ENCODE measurements around the gene B3GNT4.
"Not testable (repeated sequence)": the region's sequence is repeated elsewhere in the genome, so short reads cannot be mapped to it uniquely, and the experiment has no call there.

Gene B3GNT4

DNA sequence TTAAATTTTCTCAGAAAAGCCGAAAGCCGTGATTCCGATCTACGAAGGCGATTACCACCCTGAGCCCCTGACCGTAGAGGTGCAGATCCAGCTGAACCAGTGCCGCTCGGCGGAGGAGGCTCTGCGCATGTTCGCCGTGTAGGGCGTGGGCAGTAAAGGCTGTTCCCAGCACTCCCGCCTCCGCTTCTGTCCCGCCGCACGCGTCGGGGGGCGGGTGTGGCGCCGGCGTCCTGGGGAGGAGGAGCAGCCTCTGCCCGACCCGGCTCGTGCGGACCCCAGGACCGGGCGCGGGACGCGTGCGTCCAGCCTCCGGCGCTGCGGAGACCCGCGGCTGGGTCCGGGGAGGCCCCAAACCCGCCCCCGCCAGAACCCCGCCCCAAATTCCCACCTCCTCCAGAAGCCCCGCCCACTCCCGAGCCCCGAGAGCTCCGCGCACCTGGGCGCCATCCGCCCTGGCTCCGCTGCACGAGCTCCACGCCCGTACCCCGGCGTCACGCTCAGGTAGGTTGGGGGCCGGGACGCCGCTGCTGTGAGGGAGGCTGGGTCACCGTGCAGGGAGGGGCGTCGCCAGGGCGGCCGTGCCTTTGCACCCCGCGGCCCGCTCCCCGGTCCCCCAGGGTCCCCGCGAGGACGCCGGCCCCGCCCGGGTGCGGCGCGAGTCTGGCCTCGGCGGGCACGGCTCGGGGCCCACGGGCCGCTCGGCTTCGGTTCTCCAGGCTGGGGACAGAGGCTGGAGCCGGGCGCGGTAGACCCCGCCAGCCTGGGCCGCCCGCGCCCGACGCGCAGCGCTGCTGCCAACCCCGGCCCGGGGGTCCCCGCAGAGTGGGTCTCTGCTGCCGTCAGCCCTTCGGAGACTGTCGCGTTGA is at the start of gene B3GNT4:
Gene B3GNT4 (plus strand): TSS at position 409 of the 866 bp plus-strand sequence. CDS start 910 bp downstream, outside the sequence.
- peak; percentile 84 for DNase-seq

- no peak for DNase-seq
Observed at GRCh38 chr12:122155705-122156104, 47.8 kb upstream of the B3GNT4 start.

DNA sequence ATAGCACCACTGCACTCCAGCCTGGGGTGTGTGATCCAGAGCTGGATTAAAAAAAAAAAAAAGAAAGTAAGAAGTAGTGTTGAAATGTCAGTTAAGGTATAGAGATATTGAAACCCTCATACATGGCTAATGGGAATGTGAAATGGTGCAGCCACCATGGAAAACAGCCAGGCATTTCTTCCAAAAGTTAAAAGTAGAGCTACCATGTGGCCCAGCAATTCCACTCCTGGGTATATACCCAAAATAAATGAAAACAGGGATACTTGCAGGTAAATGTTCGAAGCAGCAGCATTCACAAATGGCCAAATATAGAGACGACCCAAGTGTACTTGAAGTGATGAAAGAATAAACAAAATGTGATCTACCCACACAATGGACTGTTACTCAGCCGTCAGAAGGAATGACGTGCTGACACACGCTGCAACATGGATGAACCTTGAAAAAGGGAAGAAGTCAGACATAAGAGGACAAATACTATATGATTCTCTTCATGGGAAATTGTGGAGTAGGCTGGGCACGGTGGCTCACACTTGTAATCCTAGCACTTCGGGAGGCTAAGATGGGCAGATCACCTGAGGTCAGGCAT is 44.7 kb upstream of the B3GNT4 start:
- no peak for DNase-seq

DNA sequence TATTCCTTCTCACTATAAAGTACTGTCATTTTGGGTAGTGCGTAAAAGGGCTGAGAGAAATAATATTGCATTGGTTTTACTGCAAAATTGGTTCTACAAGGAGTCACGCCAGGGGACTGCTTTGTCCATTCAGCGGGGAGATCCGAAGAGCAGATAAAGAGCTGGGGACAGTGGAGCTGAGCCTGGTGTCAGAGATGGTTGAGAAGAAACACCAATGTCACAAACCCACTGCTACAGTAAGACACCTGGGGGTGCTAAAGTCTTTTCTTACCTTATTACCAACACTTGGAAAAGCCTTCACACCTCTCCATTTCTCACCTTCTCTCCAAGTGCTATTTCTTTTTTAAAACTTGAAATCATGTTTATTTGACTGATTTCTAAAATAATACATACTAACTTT is 43.6 kb upstream of the B3GNT4 start:
- DNase-seq = no peak

- no peak for DNase-seq
Observed at GRCh38 chr12:122160761-122161160, 42.7 kb upstream of the B3GNT4 start.

DNA sequence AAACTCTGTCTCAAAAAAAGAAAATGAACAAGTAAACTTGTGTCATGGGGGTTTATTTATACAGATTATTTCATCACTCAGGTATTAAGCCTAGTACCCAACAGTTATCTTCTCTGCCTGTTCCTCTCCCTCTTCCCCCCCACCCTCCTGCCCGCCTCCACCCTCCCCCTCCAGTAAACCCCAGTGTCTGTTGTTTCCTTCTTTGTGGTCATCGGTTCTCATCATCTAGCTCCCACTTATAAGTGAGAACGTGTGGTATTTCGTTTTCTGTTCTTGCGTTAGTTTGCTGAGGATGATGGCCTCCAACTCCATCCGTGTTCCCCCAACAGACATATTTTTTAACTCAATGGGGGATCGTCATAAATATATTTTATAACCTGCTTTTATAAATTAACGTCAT is 41.8 kb upstream of the B3GNT4 start:
- no peak for DNase-seq

- DNase-seq = no peak
Observed at GRCh38 chr12:122162976-122163375, 40.5 kb upstream of the B3GNT4 start.

- DNase-seq = peak; percentile 82
Observed at GRCh38 chr12:122166422-122167349, 36.8 kb upstream of the B3GNT4 start.

GRCh38 chr12:122167356-122167925 is 36.1 kb upstream of the B3GNT4 start:
- no peak for DNase-seq

DNA sequence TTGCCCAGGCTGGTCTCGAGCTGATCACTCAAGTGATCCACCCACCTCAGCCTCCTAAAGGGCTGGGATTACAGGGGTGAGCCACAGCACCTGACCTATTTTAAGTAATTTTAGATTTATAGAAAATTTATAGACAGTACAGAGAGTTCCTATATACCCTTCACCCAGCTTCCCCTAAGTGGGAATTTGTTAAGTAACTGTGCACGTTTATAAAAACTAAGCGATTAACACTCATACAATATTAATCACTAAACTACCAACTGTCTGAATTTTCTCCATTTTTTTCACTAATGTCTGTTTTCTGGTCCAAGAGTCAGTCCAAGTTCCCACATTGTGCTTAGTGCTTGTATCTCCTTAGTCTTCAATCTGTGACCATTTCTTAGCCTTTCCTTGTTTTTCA is 35.0 kb upstream of the B3GNT4 start:
- no peak for DNase-seq

- no peak for DNase-seq
Observed at GRCh38 chr12:122171399-122171798, 32.1 kb upstream of the B3GNT4 start.

DNA sequence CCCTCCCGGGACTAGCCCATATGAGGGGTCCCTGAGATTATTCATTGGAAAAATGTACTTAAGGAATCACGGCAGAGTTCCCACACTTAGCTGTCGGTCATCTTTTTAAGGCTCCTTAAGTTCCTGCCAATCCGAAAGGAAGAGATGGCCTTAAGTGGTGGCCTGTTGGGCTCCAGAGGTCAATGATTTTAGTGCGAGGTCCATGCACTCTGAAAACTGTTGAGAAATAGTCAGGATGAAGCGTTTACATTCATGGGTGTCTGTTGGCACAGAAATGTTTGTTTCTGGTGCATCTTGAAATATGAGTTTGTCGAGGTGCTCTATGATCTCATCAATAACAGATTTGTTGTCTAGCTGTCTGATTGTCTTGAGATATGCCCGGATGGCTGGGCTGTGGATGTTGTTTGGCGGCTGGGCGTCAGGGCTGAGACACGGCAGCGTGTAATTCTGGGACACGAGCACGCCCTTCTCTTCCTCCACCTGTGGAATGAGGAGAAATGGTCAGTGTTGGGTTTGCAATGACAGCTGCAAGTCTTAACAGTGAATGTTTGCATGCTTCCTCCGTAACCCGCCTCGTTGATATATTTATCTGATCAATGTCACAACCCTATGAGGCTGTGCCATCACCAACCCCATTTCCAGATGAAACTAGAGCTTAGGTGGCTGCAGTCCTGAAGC is 31.1 kb upstream of the B3GNT4 start:
- DNase-seq = no peak

- peak; percentile 67 for DNase-seq
Observed at GRCh38 chr12:122174155-122174845, 29.2 kb upstream of the B3GNT4 start, which contains the start of gene IL31. Gene IL31, minus strand, starts transcription at chr12:122174221. Its CDS starts 49 bp downstream, at chr12:122174172.

DNA sequence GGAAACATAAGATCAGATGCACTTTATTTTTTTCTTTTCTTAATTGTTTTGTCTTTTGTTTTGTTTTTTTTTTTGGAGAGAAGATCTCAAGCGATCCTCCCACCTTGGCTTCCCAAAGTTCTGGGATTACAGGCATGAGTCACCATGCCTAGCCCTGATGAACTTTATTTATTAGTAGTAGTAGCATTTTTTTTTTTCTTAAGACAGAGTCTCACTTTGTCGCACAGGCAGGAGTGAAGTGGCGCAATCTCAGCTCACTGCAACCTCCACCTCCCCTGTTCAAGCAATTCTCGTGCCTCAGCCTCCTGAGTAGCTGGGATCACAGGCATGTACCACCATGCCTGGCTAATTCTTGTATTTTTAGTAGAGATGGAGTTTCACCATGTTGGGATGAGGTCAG is 27.0 kb upstream of the B3GNT4 start:
- not testable (repeated sequence) for DNase-seq

GRCh38 chr12:122182887-122183587 is 20.5 kb upstream of the B3GNT4 start, which contains the start of gene LRRC43:
Gene LRRC43, plus strand, starts transcription at chr12:122183123. Its CDS starts 22 bp downstream, at chr12:122183145.
- peak; percentile 72 for DNase-seq

DNA sequence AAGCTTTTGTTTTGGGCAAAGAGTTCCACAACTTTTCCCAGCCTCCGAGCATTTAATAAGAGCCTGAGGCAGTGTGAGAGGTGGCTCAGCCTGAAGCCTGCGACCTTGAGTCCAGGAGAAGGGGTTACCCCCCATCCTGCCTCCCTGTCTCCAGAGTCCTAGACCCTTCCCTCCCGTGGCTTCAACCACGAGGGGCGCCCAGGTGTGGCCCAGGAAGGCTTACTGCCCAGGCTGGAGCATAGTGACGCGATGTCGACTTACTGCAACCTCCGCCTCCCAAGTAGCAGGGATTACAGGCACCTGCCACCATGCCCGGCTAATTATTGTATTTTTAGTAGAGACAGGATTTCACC is 19.9 kb upstream of the B3GNT4 start:
- no peak for DNase-seq

DNA sequence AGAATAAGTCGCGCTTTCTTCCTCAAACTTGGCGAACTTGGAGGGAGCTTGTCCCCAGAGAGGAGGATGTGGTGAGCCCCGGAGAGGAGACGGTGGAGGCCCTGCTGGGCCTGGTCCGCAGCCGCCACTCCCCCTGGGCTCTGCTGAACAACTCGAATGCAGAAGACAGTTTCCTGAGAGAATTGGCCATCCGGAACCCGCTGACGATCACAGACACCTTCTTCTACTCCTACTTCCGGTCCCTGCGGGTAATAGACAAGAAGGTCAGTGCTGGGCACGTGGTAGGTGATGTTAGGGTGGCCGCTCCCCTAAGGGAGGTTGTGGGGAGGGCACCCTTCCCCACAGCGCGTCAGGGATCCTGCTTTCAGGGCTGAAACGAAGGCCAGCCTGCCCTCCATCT is 19.0 kb upstream of the B3GNT4 start:
- no peak for DNase-seq

- DNase-seq = no peak
Observed at GRCh38 chr12:122185079-122185478, 18.4 kb upstream of the B3GNT4 start.

GRCh38 chr12:122185494-122186082 is 17.9 kb upstream of the B3GNT4 start:
- DNase-seq = no peak

DNA sequence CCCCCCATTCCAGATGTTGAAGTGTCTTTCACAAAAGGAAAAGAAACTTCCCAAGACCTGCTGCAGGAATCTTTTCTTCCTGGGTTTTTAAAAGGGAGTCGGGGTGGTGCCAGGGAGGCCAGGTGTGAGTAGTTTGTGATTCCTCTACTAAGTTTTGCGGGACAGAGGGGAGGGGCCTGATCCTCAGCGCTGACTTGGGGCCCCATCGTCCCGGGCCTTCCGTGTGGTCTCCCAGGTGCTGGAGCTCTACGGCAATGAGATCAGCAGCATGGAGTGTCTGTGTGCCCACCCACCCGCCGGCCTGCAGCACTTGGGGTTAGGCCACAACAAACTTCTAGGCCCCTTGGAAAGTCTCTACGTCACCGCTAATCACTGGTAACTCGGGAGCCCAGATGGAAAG is 16.0 kb upstream of the B3GNT4 start:
- DNase-seq = no peak

All from activated CD8-positive, alpha-beta memory T cell treated with anti-CD3 and anti-CD28 coated beads, Interleukin-2, amount 50 U/mL, for 48 hours (primary cell).